Heart right ventricle (tissue), 16 donors: ENCODE measurements around the gene CCDC9. TPM values are rescaled to one million over a fixed set of nuclear protein-coding genes. Genes with fewer than 3 reads are reported as not detected.
"Not testable (repeated sequence)": the region's sequence is repeated elsewhere in the genome, so short reads cannot be mapped to it uniquely, and the experiment has no call there.

ENCODE experiments used
- ATAC-seq, 8 donors: fragments of 200-7000 bp; cut with Tn5 transposase; one replicate each; pipeline ENCODE4 v1.9.1; 2020; ENCODE audit warnings: mild to moderate bottlenecking in 8 of 8, moderate library complexity in 8 of 8, moderate number of reproducible peaks in 1 of 8
- DNase-seq, 2 donors: peaks; one replicate each; pipeline ENCODE4 v3.0.0-alpha.2; 2020
- H3K27ac ChIP-seq, 10 donors: fragments of 200-600 bp; sonication (generic) in 2 of 10; one replicate each; pipeline versions ENCODE4 v1.5.0 to v1.8.0; 2020 to 2022; ENCODE audit warnings: mild to moderate bottlenecking in 3 of 10
- H3K27me3 ChIP-seq, 7 donors: fragments of 200-600 bp; one replicate each; pipeline ENCODE4 v1.8.0; 2021 to 2022; ENCODE audit warnings: mild to moderate bottlenecking in 2 of 7
- H3K36me3 ChIP-seq, 9 donors: fragments of 200-600 bp; sonication (generic) in 1 of 9; one replicate each; pipeline versions ENCODE4 v1.5.0 to v1.8.0; 2020 to 2022; ENCODE audit warnings: mild to moderate bottlenecking in 2 of 9
- H3K4me1 ChIP-seq, 9 donors: fragments of 200-600 bp; sonication (generic) in 1 of 9; one replicate each; pipeline versions ENCODE4 v1.5.0 to v1.8.0; 2020 to 2022; ENCODE audit warnings: mild to moderate bottlenecking in 4 of 9
- H3K4me3 ChIP-seq, 10 donors: fragments of 200-600 bp; sonication (generic) in 2 of 10; one replicate each; pipeline versions ENCODE4 v1.5.0 to v1.8.0; 2020 to 2022; ENCODE audit warnings: mild to moderate bottlenecking in 7 of 10, moderate library complexity in 2 of 10
- H3K9me3 ChIP-seq, 11 donors: fragments of 200-600 bp in 10 of 11; sonication (generic) in 2 of 11; one replicate each; pipeline versions ENCODE4 v1.5.0 to v1.8.0; 2013 to 2022; ENCODE audit warnings: mild to moderate bottlenecking in 2 of 11, control low read depth in 1 of 11, moderate library complexity in 1 of 11
- CTCF ChIP-seq, 9 donors: fragments of 200-600 bp; sonication (generic) in 2 of 9; IDR thresholded peaks; one replicate each; pipeline versions ENCODE4 v1.5.0 to v1.8.0; 2021 to 2022; ENCODE audit warnings: antibody characterized with exemption in 9 of 9, mild to moderate bottlenecking in 5 of 9, moderate library complexity in 1 of 9
- WGBS, 2 donors: extraction: QIAGEN DNeasy Blood & Tissue Kit; methylation state at CpG; one replicate each; pipeline ENCODE4 v1.1.7; 2013; ENCODE audit warnings: inconsistent platforms in 1 of 2; 5-methylcytosine and 5-hydroxymethylcytosine counted together
- intact Hi-C, 10 donors: fragments of 100-400 bp; cut with DNase I; formaldehyde crosslinking; loops; one replicate each; pipeline versions ENCODE4 v1.11.1 to v1.14.2; 2022
- polyA plus RNA-seq, 2 donors: library from polyadenylated mRNA; stranded (reverse); fragments of 200-250 nt; gene quantifications; one replicate each; pipeline ENCODE4 v1.2.3, GENCODE V29; 2013
- total RNA-seq, 10 donors: library from RNA; stranded (reverse); fragmentation: NEBNext Ultra II Directional in 3 of 10; extraction: Animal tissue kit (Norgen Biotek cat#: 25700) in 3 of 10; gene quantifications; one replicate each; pipeline versions ENCODE4 v1.2.1 to v1.2.4, GENCODE V29; 2021 to 2023
- donor health status: Arrhythmogenic right ventricular cardiomyopathy.
- donor health status: ischemic (EF 13 %, LVEDD 7.1; RV severe dilation, severe dysfunction).
- donor health status: healthy with polysubstance abuse.
- donor health status: DM: no; HTN: yes; CAD: no.
- donor health status: DM: no; HTN: no; CAD: no.
- donor health status: ischemic (EF 25% LVEDD 6.9; RV normal size, moderate dysfunction).
- donor health status: ischemic (EF 25% LVEDD 5.7; RV mildly dilated, moderate dysfunction).
- donor health status: healthy.
- donor health status: DM: yes; HTN: yes; CAD: no.
- donor health status: Ischemic cardiomyopathy.
- donor health status: ischemic (EF 35%, LVEDD 5.7; RV mildly dilated, moderate dysfunction).
- donor health status: nonischemic (EF 11% LVEDD 7.7; RV severe dilation, severe dysfunction).
- donor health status: DM: yes; HTN: yes; CAD: no.
- donor health status: PGD.
- donor health status: ischemic (EF 29% LVEDD 5.4; RV normal size, mild dysfunction).
- donor health status: nonischemic (EF 23%, LVEDD 6.1; RV moderate dilation, normal function).

CCDC9 gene
- total and polyA plus RNA-seq, 12 donors: 14.2 to 31.1 (median 17.4) TPM

- H3K27me3 ChIP-seq: no peaks in the 10 kb centered on the region
- no peak for TF ChIP-seq CTCF (IDR thresholded peaks at IDR 0.05)
- peak within 1 kb of the TSS; percentile 81 to 99 (median 98) for H3K27ac ChIP-seq
- intact Hi-C loops: loop anchor here in 1 of 10 donors (1.0 kb wide), 1 partner anchor 17 kb away; no protein-coding TSS in a partner anchor
- WGBS, 2 donors: 1 to 2% methylated on average over 50 to 71 of the region's 72 CpGs
- H3K9me3 ChIP-seq: no peaks in the 10 kb centered on the region
- ATAC-seq (peak; percentile 81 to 94 (median 90)), DNase-seq (peak; percentile 98 to 99)
- H3K4me1 ChIP-seq: peaks cover 11 to 59% (median 42%) of the 10 kb centered on the region in 9 donors
- H3K36me3 ChIP-seq: peaks cover 0 to 30% (median 13%) of the 10 kb centered on the region in 9 donors
- peak within 1 kb of the TSS; percentile 57 to 84 (median 72) for H3K4me3 ChIP-seq
Measured at GRCh38 chr19:47274071-47274890, 18.0 kb downstream of the CCDC9 start, which contains the start of gene INAFM1. TSS of gene INAFM1 (plus strand) at chr19:47274885. CDS start at chr19:47274920, 35 bp downstream.

- intact Hi-C loops: loop anchor here in 1 of 10 donors (1.0 kb wide), 1 partner anchor 18 kb away; no protein-coding TSS in a partner anchor
- 5 to 13% methylated on average over 42 to 77 of the region's 82 CpGs for WGBS, 2 donors
- Histone ChIP-seq H3K36me3 (peaks cover 0 to 22% (median 13%) of the 10 kb centered on the region in 9 donors), H3K27ac (peak overlapping the region in 9 of 10 donors; percentile 71 to 99 (median 88)), H3K9me3 (no peaks in the 10 kb centered on the region), H3K4me1 (peaks cover 11 to 59% (median 42%) of the 10 kb centered on the region in 9 donors), H3K4me3 (peak overlapping the region; percentile 40 to 84 (median 72)), H3K27me3 (no peaks in the 10 kb centered on the region)
- DNase-seq (peak; percentile 42 to 52), ATAC-seq (peak in 2 of 8 donors; percentile 2 to 4)
- no peak for TF ChIP-seq CTCF (IDR thresholded peaks at IDR 0.05)
Measured at GRCh38 chr19:47274891-47275761, 18.8 kb downstream of the CCDC9 start.

- Histone ChIP-seq H3K36me3 (peaks cover 0 to 14% (median 5%) of the 10 kb centered on the region in 9 donors), H3K4me3 (peak overlapping the region in 7 of 10 donors; percentile 57 to 84 (median 78)), H3K4me1 (peaks cover 11 to 59% (median 42%) of the 10 kb centered on the region in 9 donors), H3K27ac (peak overlapping the region in 9 of 10 donors; percentile 71 to 99 (median 88)), H3K9me3 (no peaks in the 10 kb centered on the region), H3K27me3 (no peaks in the 10 kb centered on the region)
- no peak for TF ChIP-seq CTCF (IDR thresholded peaks at IDR 0.05)
- DNase-seq (peak; percentile 63 to 69), ATAC-seq (peak in 2 of 8 donors; percentile 0 to 8)
- intact Hi-C loops: no loop called here
- WGBS, 2 donors: 47 to 56% methylated on average over 13 of the region's 13 CpGs
Measured at GRCh38 chr19:47275791-47276461, 19.6 kb downstream of the CCDC9 start.

GRCh38 chr19:47276513-47276912 is 20.2 kb downstream of the CCDC9 start:
- H3K27ac ChIP-seq: peak overlapping the region in 9 of 10 donors; percentile 76 to 99 (median 88)
- ATAC-seq, intact Hi-C loops, H3K27me3 ChIP-seq, H3K9me3 ChIP-seq, DNase-seq: not testable (repeated sequence)
- peaks cover 11 to 59% (median 42%) of the 10 kb centered on the region in 9 donors for H3K4me1 ChIP-seq
- peak overlapping the region in 2 of 10 donors; percentile 12 to 78 for H3K4me3 ChIP-seq
- WGBS, 2 donors: 89 to 95% methylated on average over 3 of the region's 3 CpGs
- H3K36me3 ChIP-seq: peaks cover 0 to 12% (median 0%) of the 10 kb centered on the region in 9 donors
